Hepatocyte (in vitro differentiated cells): ENCODE measurements around the gene TMEM135. TPM values are rescaled to one million over a fixed set of nuclear protein-coding genes. Genes with fewer than 3 reads are reported as not detected.

Experiments used
- DNase-seq: peaks from one replicate; pipeline ENCODE4 v3.0.0-alpha.2; 2016; ENCODE audit warnings: low spot score
- H2AFZ ChIP-seq: fragments of 200-600 bp; sonication (generic); 2 replicates; pipeline ENCODE4 v1.6.0; 2016; ENCODE audit warnings: antibody characterized with exemption, mild to moderate bottlenecking
- H3K27ac ChIP-seq: fragments of 200-600 bp; sonication (generic); 2 replicates; pipeline ENCODE4 v1.5.1; 2016; ENCODE audit warnings: mild to moderate bottlenecking
- H3K27me3 ChIP-seq: fragments of 200-600 bp; sonication (generic); 2 replicates; pipeline ENCODE4 v1.6.1; 2016
- H3K36me3 ChIP-seq: fragments of 200-600 bp; sonication (generic); replicated peaks from 2 replicates; pipeline ENCODE4 v1.5.1; 2016; ENCODE audit warnings: low read depth; ENCODE audit not compliant: insufficient read depth
- H3K4me1 ChIP-seq: fragments of 200-600 bp; sonication (generic); 2 replicates; pipeline ENCODE4 v1.5.1; 2016; ENCODE audit warnings: mild to moderate bottlenecking, moderate library complexity; ENCODE audit not compliant: insufficient read depth
- H3K4me2 ChIP-seq: fragments of 200-600 bp; sonication (generic); 2 replicates; pipeline ENCODE4 v1.6.0; 2016
- H3K4me3 ChIP-seq: fragments of 200-600 bp; sonication (generic); 2 replicates; pipeline ENCODE4 v1.5.1; 2016; ENCODE audit warnings: mild to moderate bottlenecking
- H3K79me2 ChIP-seq: fragments of 200-600 bp; sonication (generic); 2 replicates; pipeline ENCODE4 v1.6.0; 2017; ENCODE audit warnings: mild to moderate bottlenecking
- H3K9me2 ChIP-seq: fragments of 200-600 bp; sonication (generic); replicated peaks from 2 replicates; pipeline ENCODE4 v1.6.0; 2017; ENCODE audit warnings: mild to moderate bottlenecking; ENCODE audit not compliant: insufficient read depth
- H3K9me3 ChIP-seq: fragments of 200-600 bp; sonication (generic); 2 replicates; pipeline ENCODE4 v1.5.1; 2016; ENCODE audit warnings: low read depth, mild to moderate bottlenecking
- H4K20me1 ChIP-seq: fragments of 200-600 bp; sonication (generic); 2 replicates; pipeline ENCODE4 v1.6.0; 2016; ENCODE audit warnings: mild to moderate bottlenecking; ENCODE audit not compliant: insufficient read depth, poor library complexity, severe bottlenecking
- CTCF ChIP-seq: fragments of 200-600 bp; sonication (generic); IDR thresholded peaks from 2 replicates; pipeline ENCODE4 v1.5.1; 2016; ENCODE audit warnings: antibody characterized with exemption, mild to moderate bottlenecking; ENCODE audit not compliant: poor library complexity
- EZH2 ChIP-seq: fragments of 200-600 bp; sonication (generic); IDR thresholded peaks from 2 replicates; pipeline ENCODE4 v1.6.1; 2016; ENCODE audit warnings: antibody characterized with exemption, mild to moderate bottlenecking, borderline replicate concordance
- EZH2phosphoT487 ChIP-seq: fragments of 200-600 bp; sonication (generic); IDR thresholded peaks from one replicate; pipeline ENCODE4 v1.6.1; 2018; ENCODE audit warnings: antibody characterized with exemption, mild to moderate bottlenecking, low read depth, moderate library complexity; ENCODE audit not compliant: unreplicated experiment, severe bottlenecking
- WGBS: methylation state at CpG from one replicate; pipeline ENCODE4 v1.1.6; 2016; ENCODE audit warnings: low lambda C conversion rate; ENCODE audit errors: missing lambda C conversion rate; 5-methylcytosine and 5-hydroxymethylcytosine counted together
- polyA plus RNA-seq: library from polyadenylated mRNA; unstranded; fragments of >200 nt; fragmentation: Nextera tagmentation; extraction: Ambion mirVana; gene quantifications from 2 replicates; pipeline ENCODE4 v1.2.1, GENCODE V29; 2016
- total RNA-seq: library from RNA; depleted of rRNA; stranded (reverse); fragments of >200 nt; gene quantifications from 2 replicates; pipeline ENCODE4 v1.2.3, GENCODE V29; 2014

The TMEM135 gene
- total and polyA plus RNA-seq, 2 experiments from 2014 or later = 26.7 to 52.0 TPM

- no peak overlapping the region for H3K4me3 ChIP-seq
- no peaks in the 10 kb centered on the region for H3K9me3 ChIP-seq
- H4K20me1 ChIP-seq = no peaks in the 10 kb centered on the region
- H3K79me2 ChIP-seq = peaks cover 4% of the 10 kb centered on the region
- H3K27ac ChIP-seq = peak overlapping the region; percentile 3
- H3K27me3 ChIP-seq = no peaks in the 10 kb centered on the region
- DNase-seq = peak; percentile 49
- no peaks in the 10 kb centered on the region for H3K9me2 ChIP-seq
- peak overlapping the region; percentile 33 for H3K4me2 ChIP-seq
- 47% methylated on average over 3 of the region's 3 CpGs for WGBS
- peaks cover 9% of the 10 kb centered on the region for H3K4me1 ChIP-seq
- TF ChIP-seq EZH2phosphoT487 (no peak), CTCF (no peak), EZH2 (no peak)
- H3K36me3 ChIP-seq = no peaks in the 10 kb centered on the region
- no peak overlapping the region for H2AFZ ChIP-seq
Observed at GRCh38 chr11:87173185-87174039, 135.7 kb downstream of the TMEM135 start.

DNA sequence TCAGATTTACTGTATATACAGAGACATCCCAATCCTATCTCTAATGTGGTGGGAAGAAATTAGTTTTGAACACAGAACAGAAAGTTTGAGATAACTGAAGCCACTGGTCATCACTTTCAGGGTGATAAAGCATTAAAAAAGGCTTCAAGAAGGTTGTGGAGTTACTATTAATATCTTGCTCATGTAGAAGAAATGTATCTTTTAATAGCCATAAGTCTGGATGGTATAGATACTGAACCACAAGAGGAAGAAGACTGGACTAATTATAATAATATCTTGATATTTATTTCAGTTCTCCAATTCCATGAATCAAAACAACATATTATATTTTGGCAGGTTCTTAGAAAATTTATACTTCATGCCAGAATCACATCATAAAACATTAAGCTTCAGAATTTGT lies 137.1 kb downstream of the TMEM135 start:
- no peak for TF ChIP-seq EZH2
- TF ChIP-seq CTCF = no peak
- no peak for TF ChIP-seq EZH2phosphoT487
- Histone ChIP-seq H3K27ac (no peak overlapping the region), H3K4me3 (no peak overlapping the region), H3K36me3 (no peaks in the 10 kb centered on the region), H3K27me3 (no peaks in the 10 kb centered on the region), H4K20me1 (no peaks in the 10 kb centered on the region), H3K4me2 (no peak overlapping the region), H3K4me1 (peaks cover 9% of the 10 kb centered on the region), H3K9me3 (no peaks in the 10 kb centered on the region), H3K9me2 (no peaks in the 10 kb centered on the region), H2AFZ (no peak overlapping the region), H3K79me2 (no peaks in the 10 kb centered on the region)
- no peak for DNase-seq

- H3K4me3 ChIP-seq = no peak overlapping the region
- H3K4me1 ChIP-seq = peaks cover 9% of the 10 kb centered on the region
- no peaks in the 10 kb centered on the region for H3K27me3 ChIP-seq
- no peak overlapping the region for H3K4me2 ChIP-seq
- no peak overlapping the region for H2AFZ ChIP-seq
- H4K20me1 ChIP-seq = no peaks in the 10 kb centered on the region
- H3K9me2 ChIP-seq = no peaks in the 10 kb centered on the region
- H3K9me3 ChIP-seq = no peaks in the 10 kb centered on the region
- no peaks in the 10 kb centered on the region for H3K79me2 ChIP-seq
- no peaks in the 10 kb centered on the region for H3K36me3 ChIP-seq
- DNase-seq = no peak
- 96% methylated on average over 2 of the region's 2 CpGs for WGBS
- no peak overlapping the region for H3K27ac ChIP-seq
- TF ChIP-seq EZH2 (no peak), EZH2phosphoT487 (no peak), CTCF (no peak)
Observed at GRCh38 chr11:87176044-87176443, 138.3 kb downstream of the TMEM135 start.
